HEK293 (cell line): ENCODE data around the gene OPCML.

Source experiments
- PATZ1 ChIP-seq: fragments of 450-650 bp; formaldehyde crosslinking; IDR thresholded peaks from 2 replicates; pipeline ENCODE4 v1.5.1; 2016; ENCODE audit warnings: missing biosample characterization, missing genetic modification characterization
- TCF7L2 ChIP-seq: IDR thresholded peaks from 2 replicates; pipeline ENCODE4 v1.6.1; 2011; ENCODE audit warnings: low read depth, mild to moderate bottlenecking, inconsistent platforms, low read length, moderate library complexity, borderline replicate concordance
- ZNF121 ChIP-seq: fragments of 450-650 bp; formaldehyde crosslinking; IDR thresholded peaks from 2 replicates; pipeline ENCODE4 v1.5.1; 2016; ENCODE audit warnings: missing biosample characterization, missing genetic modification characterization

GRCh38 chr11:133443206-133443747 is 89.0 kb downstream of the OPCML start:
- TF ChIP-seq TCF7L2 (no peak), ZNF121 (tag by site-specific recombination) (no peak), PATZ1 (tag by site-specific recombination) (no peak)
